C4-2B (cell line): ENCODE measurements around the gene PDE4A.

Experiments used
- H3K27ac ChIP-seq: fragments of 450-650 bp; 2 replicates; pipeline ENCODE4 v1.5.1; 2017
- ZFX ChIP-seq: fragments of 450-650 bp; IDR thresholded peaks from 2 replicates; pipeline ENCODE4 v1.6.1; 2017
- TF ChIP-seq, protein P1 (sequence below): fragments of 450-650 bp; conservative IDR thresholded peaks from 2 replicates; pipeline ENCODE4 v1.5.1; 2017; ENCODE audit warnings: mild to moderate bottlenecking

Gene PDE4A

GRCh38 chr19:10431254-10431942, 11.1 kb downstream of the PDE4A start:
- H3K27ac ChIP-seq: no peak overlapping the region
- TF ChIP-seq, protein P1, sequence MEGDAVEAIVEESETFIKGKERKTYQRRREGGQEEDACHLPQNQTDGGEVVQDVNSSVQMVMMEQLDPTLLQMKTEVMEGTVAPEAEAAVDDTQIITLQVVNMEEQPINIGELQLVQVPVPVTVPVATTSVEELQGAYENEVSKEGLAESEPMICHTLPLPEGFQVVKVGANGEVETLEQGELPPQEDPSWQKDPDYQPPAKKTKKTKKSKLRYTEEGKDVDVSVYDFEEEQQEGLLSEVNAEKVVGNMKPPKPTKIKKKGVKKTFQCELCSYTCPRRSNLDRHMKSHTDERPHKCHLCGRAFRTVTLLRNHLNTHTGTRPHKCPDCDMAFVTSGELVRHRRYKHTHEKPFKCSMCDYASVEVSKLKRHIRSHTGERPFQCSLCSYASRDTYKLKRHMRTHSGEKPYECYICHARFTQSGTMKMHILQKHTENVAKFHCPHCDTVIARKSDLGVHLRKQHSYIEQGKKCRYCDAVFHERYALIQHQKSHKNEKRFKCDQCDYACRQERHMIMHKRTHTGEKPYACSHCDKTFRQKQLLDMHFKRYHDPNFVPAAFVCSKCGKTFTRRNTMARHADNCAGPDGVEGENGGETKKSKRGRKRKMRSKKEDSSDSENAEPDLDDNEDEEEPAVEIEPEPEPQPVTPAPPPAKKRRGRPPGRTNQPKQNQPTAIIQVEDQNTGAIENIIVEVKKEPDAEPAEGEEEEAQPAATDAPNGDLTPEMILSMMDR: no peak
- TF ChIP-seq ZFX: no peak

- TF ChIP-seq, protein P1: no peak
- TF ChIP-seq ZFX: no peak
These were observed 11.8 kb downstream of the PDE4A start for GRCh38 chr19:10431943-10432735.

DNA sequence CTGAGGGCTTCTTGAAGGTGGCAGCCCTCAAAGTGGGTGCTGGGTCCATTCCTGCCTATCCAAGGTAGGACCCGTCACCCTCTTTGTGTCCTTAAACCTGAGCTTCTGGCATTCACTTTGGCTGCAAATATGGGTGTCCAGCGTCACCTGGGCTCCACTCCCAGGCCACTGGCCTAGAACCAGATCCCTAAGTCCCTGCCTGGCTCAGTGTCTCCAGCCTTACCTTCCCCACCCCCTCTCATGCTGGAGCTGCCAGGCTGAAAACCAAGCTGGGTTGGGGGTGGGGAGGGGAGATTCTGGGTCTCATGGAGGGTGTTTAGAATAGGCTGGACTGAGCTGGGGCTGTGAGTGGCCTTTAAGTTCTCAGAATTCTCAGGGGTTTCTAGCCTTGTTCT, 12.4 kb downstream of the PDE4A start:
- TF ChIP-seq, protein P1: no peak
- TF ChIP-seq ZFX: no peak
- no peak overlapping the region for H3K27ac ChIP-seq

More at GRCh38 chr19:10431943-10432735, 11.8 kb downstream of the PDE4A start:
- H3K27ac ChIP-seq: no peak overlapping the region

GRCh38 chr19:10433131-10433536, 12.8 kb downstream of the PDE4A start:
- TF ChIP-seq, protein P1: no peak
- TF ChIP-seq ZFX: no peak
- H3K27ac ChIP-seq: no peak overlapping the region

GRCh38 chr19:10439588-10439987, 19.2 kb downstream of the PDE4A start:
- TF ChIP-seq ZFX: no peak
- TF ChIP-seq, protein P1: no peak
- no peak overlapping the region for H3K27ac ChIP-seq

GRCh38 chr19:10442698-10443097, 22.4 kb downstream of the PDE4A start:
- TF ChIP-seq, protein P1: no peak
- TF ChIP-seq ZFX: no peak
- no peak overlapping the region for H3K27ac ChIP-seq

GRCh38 chr19:10449037-10449436, 28.7 kb downstream of the PDE4A start:
- no peak for TF ChIP-seq ZFX
- TF ChIP-seq, protein P1: no peak
- no peak overlapping the region for H3K27ac ChIP-seq
